ENCODE data around the gene EDA. TPM values are rescaled to one million over a fixed set of nuclear protein-coding genes. Genes with fewer than 3 reads are reported as not detected.

EDA gene
- total and polyA plus RNA-seq, 8 donors, result 2.2 to 4.6 (median 4.1) TPM

DNA sequence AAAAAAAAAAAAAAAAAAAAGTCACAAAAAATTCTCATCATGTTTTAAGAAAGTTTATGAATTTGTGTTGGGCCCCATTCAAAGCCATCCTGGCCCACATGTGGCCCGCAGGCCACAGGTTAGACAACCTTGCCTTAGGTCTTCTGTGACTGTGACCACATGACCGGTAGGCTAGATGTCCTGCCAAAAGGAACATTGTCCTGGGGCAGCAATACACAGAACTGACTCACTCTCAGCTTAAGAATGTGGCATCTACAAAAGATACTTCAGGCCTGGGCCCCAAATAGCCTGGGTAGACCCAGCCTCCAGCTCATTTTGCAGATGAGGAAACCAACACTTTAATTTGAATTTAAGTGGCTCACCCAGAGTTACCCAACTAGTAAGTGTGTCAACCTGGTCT is 423.8 kb downstream of the EDA start:
- no peak for DNase-seq
- no peaks in the 10 kb centered on the region for H3K9me3 ChIP-seq
- no peaks in the 10 kb centered on the region for H3K36me3 ChIP-seq
- intact Hi-C loops (cut with DNase I), result loop anchor here in 1 of 2 donors (5.0 kb wide), 1 partner anchor 58 kb away; no protein-coding TSS in a partner anchor
- no peak overlapping the region for H3K27ac ChIP-seq
- TF ChIP-seq, protein P1, sequence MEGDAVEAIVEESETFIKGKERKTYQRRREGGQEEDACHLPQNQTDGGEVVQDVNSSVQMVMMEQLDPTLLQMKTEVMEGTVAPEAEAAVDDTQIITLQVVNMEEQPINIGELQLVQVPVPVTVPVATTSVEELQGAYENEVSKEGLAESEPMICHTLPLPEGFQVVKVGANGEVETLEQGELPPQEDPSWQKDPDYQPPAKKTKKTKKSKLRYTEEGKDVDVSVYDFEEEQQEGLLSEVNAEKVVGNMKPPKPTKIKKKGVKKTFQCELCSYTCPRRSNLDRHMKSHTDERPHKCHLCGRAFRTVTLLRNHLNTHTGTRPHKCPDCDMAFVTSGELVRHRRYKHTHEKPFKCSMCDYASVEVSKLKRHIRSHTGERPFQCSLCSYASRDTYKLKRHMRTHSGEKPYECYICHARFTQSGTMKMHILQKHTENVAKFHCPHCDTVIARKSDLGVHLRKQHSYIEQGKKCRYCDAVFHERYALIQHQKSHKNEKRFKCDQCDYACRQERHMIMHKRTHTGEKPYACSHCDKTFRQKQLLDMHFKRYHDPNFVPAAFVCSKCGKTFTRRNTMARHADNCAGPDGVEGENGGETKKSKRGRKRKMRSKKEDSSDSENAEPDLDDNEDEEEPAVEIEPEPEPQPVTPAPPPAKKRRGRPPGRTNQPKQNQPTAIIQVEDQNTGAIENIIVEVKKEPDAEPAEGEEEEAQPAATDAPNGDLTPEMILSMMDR (IDR thresholded peaks at IDR 0.05), result no peak
- no peak overlapping the region for H3K4me3 ChIP-seq
- ATAC-seq, result peak; percentile 15
- H3K4me1 ChIP-seq, result no peaks in the 10 kb centered on the region
- H3K27me3 ChIP-seq, result no peaks in the 10 kb centered on the region

DNA sequence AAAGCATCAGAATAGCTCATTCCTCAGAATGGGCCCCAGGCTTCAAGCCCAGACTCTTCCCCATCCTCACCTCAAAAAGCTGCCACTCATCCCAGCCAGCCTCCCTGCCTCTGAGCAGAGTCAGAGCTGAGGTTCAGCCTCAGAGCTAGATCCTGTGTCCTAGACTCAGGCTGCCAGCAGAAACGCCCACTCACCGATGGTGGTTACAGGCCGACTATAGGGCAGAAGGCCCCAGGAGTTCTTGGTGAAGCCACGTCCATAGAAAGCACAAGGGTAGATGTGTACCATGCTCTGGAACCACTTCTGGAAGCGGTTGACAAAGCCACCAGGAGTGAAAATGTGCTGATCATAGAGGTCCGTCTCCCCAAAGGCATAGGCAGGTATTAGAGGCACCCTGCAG is 426.1 kb downstream of the EDA start:
- H3K4me3 ChIP-seq, result no peak overlapping the region
- TF ChIP-seq, protein P1 (IDR thresholded peaks at IDR 0.05), result no peak
- H3K36me3 ChIP-seq, result no peaks in the 10 kb centered on the region
- H3K9me3 ChIP-seq, result no peaks in the 10 kb centered on the region
- no peak overlapping the region for H3K27ac ChIP-seq
- DNase-seq, result no peak
- intact Hi-C loops (cut with DNase I), result no loop called here
- no peaks in the 10 kb centered on the region for H3K4me1 ChIP-seq
- no peaks in the 10 kb centered on the region for H3K27me3 ChIP-seq
- no peak for ATAC-seq

DNA sequence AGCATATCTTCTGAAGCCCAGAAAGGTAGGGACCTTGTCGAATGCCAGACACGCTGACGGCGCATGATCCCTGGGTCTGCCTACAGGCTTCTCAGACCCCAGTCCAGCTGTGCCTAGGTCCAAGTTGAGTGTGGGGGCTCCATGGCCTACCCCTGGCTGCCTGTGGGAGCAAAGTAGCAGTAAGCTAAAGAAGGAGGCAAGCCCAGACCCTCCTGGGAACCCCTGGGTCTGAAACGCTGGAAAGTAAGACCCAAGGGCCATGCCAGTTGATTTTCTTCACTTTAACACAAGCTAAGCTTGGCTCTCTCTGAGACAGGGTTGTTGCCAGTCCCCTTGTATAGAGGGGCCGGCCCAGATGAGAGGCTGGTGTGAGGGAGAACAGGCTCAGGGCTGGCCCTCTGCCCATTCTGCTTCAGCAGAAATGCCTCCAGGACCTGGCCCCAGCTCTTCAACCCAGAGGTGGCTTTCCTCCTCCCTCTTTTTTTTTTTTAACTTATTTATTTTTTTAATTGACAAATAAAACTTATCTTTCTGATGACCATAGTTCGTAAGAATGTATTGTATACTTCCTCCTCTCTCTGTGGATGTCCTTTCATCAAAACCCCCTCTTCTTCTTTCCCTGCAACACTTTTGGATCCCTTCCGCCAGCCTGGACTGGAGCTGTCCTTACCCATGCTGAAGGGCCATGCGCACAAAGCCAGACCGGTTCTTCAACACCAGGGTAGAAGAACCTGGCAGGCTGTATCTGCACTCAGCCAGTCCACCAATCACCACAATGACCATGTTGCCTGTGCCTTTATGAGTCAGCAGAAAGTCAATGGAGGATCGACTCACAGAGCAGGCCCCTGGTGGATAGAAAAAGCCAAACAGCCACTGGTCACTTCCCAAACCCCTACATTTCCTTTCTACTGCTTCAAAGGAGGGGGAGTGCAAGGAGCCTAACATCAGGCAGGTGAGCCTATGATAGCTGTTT is 426.8 kb downstream of the EDA start:
- Histone ChIP-seq H3K27me3 (no peaks in the 10 kb centered on the region), H3K4me3 (no peak overlapping the region), H3K36me3 (no peaks in the 10 kb centered on the region), H3K9me3 (no peaks in the 10 kb centered on the region), H3K27ac (no peak overlapping the region), H3K4me1 (no peaks in the 10 kb centered on the region)
- intact Hi-C loops (cut with DNase I), result no loop called here
- TF ChIP-seq, protein P1 (IDR thresholded peaks at IDR 0.05), result no peak
- ATAC-seq, result peak; percentile 40
- no peak for DNase-seq

DNA sequence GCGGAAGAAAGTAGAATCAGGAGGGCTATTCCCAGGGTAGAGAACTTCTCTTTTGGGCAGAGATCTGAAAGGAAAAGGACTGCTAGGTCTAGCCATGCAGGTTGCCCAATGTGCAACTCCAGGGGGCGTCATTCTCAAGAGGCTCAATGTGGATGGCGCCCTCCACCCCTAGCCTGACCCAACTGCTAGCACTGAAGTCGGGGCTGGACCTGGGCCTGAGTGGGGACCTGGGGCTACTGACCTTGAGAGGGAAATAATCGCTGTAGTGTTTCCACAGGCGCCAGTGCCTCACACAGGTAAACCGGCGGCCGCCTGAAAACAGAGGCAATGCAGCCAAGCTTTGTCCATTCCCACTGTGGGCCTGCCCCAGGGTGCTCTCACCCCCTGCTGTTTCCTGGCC is 427.8 kb downstream of the EDA start:
- TF ChIP-seq, protein P1 (IDR thresholded peaks at IDR 0.05), result no peak
- Histone ChIP-seq H3K36me3 (no peaks in the 10 kb centered on the region), H3K27ac (no peak overlapping the region), H3K27me3 (no peaks in the 10 kb centered on the region), H3K9me3 (no peaks in the 10 kb centered on the region), H3K4me3 (no peak overlapping the region), H3K4me1 (no peaks in the 10 kb centered on the region)
- ATAC-seq, result no peak
- DNase-seq, result no peak
- intact Hi-C loops (cut with DNase I), result no loop called here

DNA sequence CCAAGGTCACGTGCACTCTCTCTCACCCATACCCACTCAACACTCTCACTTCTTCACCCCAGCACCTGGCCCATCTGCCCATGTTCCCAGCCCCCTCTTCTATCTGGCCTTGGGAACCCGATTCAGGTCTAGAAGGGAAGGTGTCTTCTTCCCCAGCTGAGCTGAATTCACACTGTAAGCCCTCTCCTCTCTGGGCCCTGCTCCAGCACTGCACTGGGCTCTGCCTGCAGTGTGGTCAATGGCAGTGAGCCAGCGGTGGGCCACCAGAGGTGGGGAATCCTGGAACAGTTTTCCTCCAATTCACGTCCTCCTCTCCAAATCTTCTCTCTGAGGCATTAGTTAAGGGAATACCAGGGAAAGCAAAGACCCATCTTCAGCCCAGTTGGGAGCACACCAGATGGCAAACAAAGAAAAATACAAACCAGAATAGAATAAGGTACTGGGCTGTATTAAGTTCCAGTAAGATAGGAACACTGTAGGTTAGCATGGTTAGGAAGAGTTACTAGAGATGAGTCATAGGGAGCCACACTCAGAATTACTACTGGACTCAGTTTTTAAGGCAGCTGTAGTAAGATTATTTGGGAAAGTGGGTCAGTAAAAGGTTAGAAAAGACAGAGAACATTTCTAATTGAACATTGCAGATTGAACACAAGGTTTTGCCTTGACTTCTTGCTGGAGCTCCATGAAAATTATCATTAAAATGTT is 428.8 kb downstream of the EDA start:
- ATAC-seq (no peak), DNase-seq (no peak)
- TF ChIP-seq, protein P1 (IDR thresholded peaks at IDR 0.05), result no peak
- Histone ChIP-seq H3K4me3 (no peak overlapping the region), H3K4me1 (no peaks in the 10 kb centered on the region), H3K9me3 (no peaks in the 10 kb centered on the region), H3K27ac (no peak overlapping the region), H3K27me3 (no peaks in the 10 kb centered on the region), H3K36me3 (no peaks in the 10 kb centered on the region)
- intact Hi-C loops (cut with DNase I), result no loop called here
